Smooth muscle cell (in vitro differentiated cells): ENCODE results near the gene KIAA0930. TPM values are rescaled to one million over a fixed set of nuclear protein-coding genes. Genes with fewer than 3 reads are reported as not detected.

ENCODE experiments used
- DNase-seq: peaks from one replicate; lab custom pipeline; 2025; ENCODE audit not compliant: unreplicated experiment; lab: John Stamatoyannopoulos, UW
- H2AFZ ChIP-seq: fragments of 200-600 bp; sonication (generic); 2 replicates; pipeline ENCODE4 v1.6.0; 2016; ENCODE audit warnings: antibody characterized with exemption, low read depth, mild to moderate bottlenecking
- H3F3A ChIP-seq: fragments of 200-600 bp; sonication (generic); 2 replicates; pipeline ENCODE4 v1.6.0; 2017; ENCODE audit warnings: antibody characterized with exemption, low read depth
- H3K27ac ChIP-seq: fragments of 200-600 bp; sonication (generic); 2 replicates; pipeline ENCODE4 v1.5.1; 2016; ENCODE audit warnings: low read depth, mild to moderate bottlenecking
- H3K27me3 ChIP-seq: fragments of 200-600 bp; sonication (generic); 2 replicates; pipeline ENCODE4 v1.6.1; 2016; ENCODE audit warnings: low read depth, mild to moderate bottlenecking
- H3K36me3 ChIP-seq: fragments of 200-600 bp; sonication (generic); 2 replicates; pipeline ENCODE4 v1.5.1; 2016; ENCODE audit warnings: low read depth
- H3K4me1 ChIP-seq: fragments of 200-600 bp; sonication (generic); 2 replicates; pipeline ENCODE4 v1.5.1; 2016; ENCODE audit warnings: low read depth
- H3K4me2 ChIP-seq: fragments of 200-600 bp; sonication (generic); 2 replicates; pipeline ENCODE4 v1.6.0; 2016; ENCODE audit warnings: mild to moderate bottlenecking
- H3K4me3 ChIP-seq: fragments of 200-600 bp; sonication (generic); 2 replicates; pipeline ENCODE4 v1.5.1; 2016; ENCODE audit warnings: mild to moderate bottlenecking
- H3K79me2 ChIP-seq: fragments of 200-600 bp; sonication (generic); 2 replicates; pipeline ENCODE4 v1.6.0; 2016; ENCODE audit warnings: low read depth, mild to moderate bottlenecking
- H3K9ac ChIP-seq: fragments of 200-600 bp; sonication (generic); 2 replicates; pipeline ENCODE4 v1.6.0; 2016; ENCODE audit warnings: low read depth
- H3K9me3 ChIP-seq: fragments of 200-600 bp; sonication (generic); replicated peaks from 2 replicates; pipeline ENCODE4 v1.5.1; 2016; ENCODE audit warnings: low read depth
- H4K20me1 ChIP-seq: fragments of 200-600 bp; sonication (generic); 2 replicates; pipeline ENCODE4 v1.6.0; 2016; ENCODE audit warnings: low read depth
- WGBS: methylation state at CpG from one replicate; pipeline ENCODE4 v1.1.7; 2016; ENCODE audit warnings: low lambda C conversion rate; 5-methylcytosine and 5-hydroxymethylcytosine counted together
- polyA plus RNA-seq: library from polyadenylated mRNA; unstranded; fragments of >200 nt; fragmentation: Nextera tagmentation; extraction: Ambion mirVana; gene quantifications from 2 replicates; pipeline ENCODE4 v1.2.1, GENCODE V29; 2016
- total RNA-seq: library from RNA; depleted of rRNA; stranded (reverse); fragments of >200 nt; gene quantifications from 2 replicates; pipeline ENCODE4 v1.2.3, GENCODE V29; 2014
- TF ChIP-seq, protein P1 (sequence below): fragments of 200-600 bp; sonication (generic); IDR thresholded peaks from 2 replicates; pipeline ENCODE4 v1.5.1; 2017; ENCODE audit warnings: borderline replicate concordance, mild to moderate bottlenecking, antibody characterized with exemption; ENCODE audit not compliant: insufficient read depth, poor library complexity, severe bottlenecking

The KIAA0930 gene
- total and polyA plus RNA-seq, 2 experiments from 2014 or later = 37.6 to 44.8 TPM

GRCh38 chr22:45210174-45210573 lies 30.5 kb downstream of the KIAA0930 start:
- peak overlapping the region; percentile 89 for H3K27ac ChIP-seq

GRCh38 chr22:45208993-45209838 lies 31.5 kb downstream of the KIAA0930 start:
- Histone ChIP-seq H3K27me3 (no peaks in the 10 kb centered on the region), H3K27ac (peak overlapping the region; percentile 83), H3K9me3 (no peaks in the 10 kb centered on the region), H3K4me2 (no peak overlapping the region), H3K4me3 (no peak overlapping the region), H3K4me1 (peaks cover 12% of the 10 kb centered on the region), H2AFZ (no peak overlapping the region), H3K9ac (peak overlapping the region; percentile 39), H3K36me3 (no peaks in the 10 kb centered on the region), H4K20me1 (peaks cover 18% of the 10 kb centered on the region), H3K79me2 (peaks cover 2% of the 10 kb centered on the region), H3F3A (peaks cover 9% of the 10 kb centered on the region)
- DNase-seq = no peak
- TF ChIP-seq, protein P1, sequence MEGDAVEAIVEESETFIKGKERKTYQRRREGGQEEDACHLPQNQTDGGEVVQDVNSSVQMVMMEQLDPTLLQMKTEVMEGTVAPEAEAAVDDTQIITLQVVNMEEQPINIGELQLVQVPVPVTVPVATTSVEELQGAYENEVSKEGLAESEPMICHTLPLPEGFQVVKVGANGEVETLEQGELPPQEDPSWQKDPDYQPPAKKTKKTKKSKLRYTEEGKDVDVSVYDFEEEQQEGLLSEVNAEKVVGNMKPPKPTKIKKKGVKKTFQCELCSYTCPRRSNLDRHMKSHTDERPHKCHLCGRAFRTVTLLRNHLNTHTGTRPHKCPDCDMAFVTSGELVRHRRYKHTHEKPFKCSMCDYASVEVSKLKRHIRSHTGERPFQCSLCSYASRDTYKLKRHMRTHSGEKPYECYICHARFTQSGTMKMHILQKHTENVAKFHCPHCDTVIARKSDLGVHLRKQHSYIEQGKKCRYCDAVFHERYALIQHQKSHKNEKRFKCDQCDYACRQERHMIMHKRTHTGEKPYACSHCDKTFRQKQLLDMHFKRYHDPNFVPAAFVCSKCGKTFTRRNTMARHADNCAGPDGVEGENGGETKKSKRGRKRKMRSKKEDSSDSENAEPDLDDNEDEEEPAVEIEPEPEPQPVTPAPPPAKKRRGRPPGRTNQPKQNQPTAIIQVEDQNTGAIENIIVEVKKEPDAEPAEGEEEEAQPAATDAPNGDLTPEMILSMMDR = peak; percentile 87
- 56% methylated on average over 23 of the region's 29 CpGs for WGBS

More at GRCh38 chr22:45210174-45210573, 30.5 kb downstream of the KIAA0930 start:
- no peak overlapping the region for H3K9ac ChIP-seq
- no peak overlapping the region for H3K4me2 ChIP-seq
- 96% methylated on average over 7 of the region's 7 CpGs for WGBS
- H4K20me1 ChIP-seq = peaks cover 27% of the 10 kb centered on the region
- H3K9me3 ChIP-seq = no peaks in the 10 kb centered on the region
- H3K27me3 ChIP-seq = no peaks in the 10 kb centered on the region
- no peak overlapping the region for H2AFZ ChIP-seq
- H3K4me1 ChIP-seq = peaks cover 12% of the 10 kb centered on the region
- TF ChIP-seq, protein P1 = no peak
- H3K79me2 ChIP-seq = peaks cover 11% of the 10 kb centered on the region
- no peak overlapping the region for H3K4me3 ChIP-seq
- no peaks in the 10 kb centered on the region for H3K36me3 ChIP-seq
- no peak for DNase-seq
- peaks cover 9% of the 10 kb centered on the region for H3F3A ChIP-seq

GRCh38 chr22:45208696-45208992 lies 32.0 kb downstream of the KIAA0930 start:
- 75% methylated on average over 10 of the region's 10 CpGs for WGBS
- Histone ChIP-seq H3K9me3 (no peaks in the 10 kb centered on the region), H2AFZ (no peak overlapping the region), H3K27ac (peak overlapping the region; percentile 83), H3F3A (peaks cover 9% of the 10 kb centered on the region), H3K27me3 (no peaks in the 10 kb centered on the region), H3K4me3 (no peak overlapping the region), H3K4me1 (peaks cover 12% of the 10 kb centered on the region), H3K79me2 (no peaks in the 10 kb centered on the region), H3K36me3 (no peaks in the 10 kb centered on the region), H4K20me1 (peaks cover 13% of the 10 kb centered on the region), H3K9ac (peak overlapping the region; percentile 39), H3K4me2 (no peak overlapping the region)
- TF ChIP-seq, protein P1 = no peak
- no peak for DNase-seq
